K562 (cell line): ENCODE measurements around the gene DCAF16. TPM values are rescaled to one million over a fixed set of nuclear protein-coding genes. Genes with fewer than 3 reads are reported as not detected.
A peak's percentile ranks its signal among the peaks of the same experiment; 100 is the strongest.

ENCODE experiments used
- ATAC-seq: fragments of 200-7000 bp; cut with Tn5 transposase; 3 replicates; pipeline ENCODE4 v1.9.1; 2020; ENCODE audit warnings: moderate library complexity
- BruUV-seq: library from RNA; stranded (reverse); fragments of 400-500 nt; replicated peaks from 2 replicates; lab custom pipeline; 2021; lab: Mats Ljungman, UMichigan
- CTCF ChIA-PET: fragments of 300-600 bp; formaldehyde crosslinking; extraction: SDS; loops from one replicate; lab custom pipeline; 2021; ENCODE audit warnings: low intra/inter-chr PET ratio; lab: Yijun Ruan, JAX
- POLR2A ChIA-PET: fragments of 300-600, 350-650 bp; sonication (Branson Sonifier 250); formaldehyde crosslinking; extraction: SDS; loops from one replicate; lab custom pipeline; 2021; ENCODE audit warnings: antibody characterized with exemption, inconsistent platforms; lab: Yijun Ruan, JAX
- DNase-seq, 4 experiments: peaks; one replicate each; pipeline versions ENCODE4 v3.0.0 to v3.0.0-alpha.2; 2011 to 2018; ENCODE audit warnings: low spot score in 3 of 4, mixed read lengths in 3 of 4; ENCODE audit errors: extremely low read depth in 1 of 4
- FAIRE-seq: peaks from 2 replicates; lab custom pipeline; 2011; peaks lifted over from hg19 to GRCh38; lab: Jason Lieb, UNC
- H2AFZ ChIP-seq: 2 replicates; pipeline ENCODE4 v1.6.0; 2011; ENCODE audit warnings: low read depth, low read length, control low read depth, inconsistent platforms
- H3K27ac ChIP-seq: fragments of 200-600 bp; 3 replicates; pipeline ENCODE4 v1.8.0; 2011; ENCODE audit warnings: low read depth, mild to moderate bottlenecking, control low read depth, inconsistent platforms, low read length, moderate library complexity, mixed read lengths; ENCODE audit errors: extremely low read depth
- H3K27me3 ChIP-seq, 2 experiments: fragments of 300-600 bp in 1 of 2; 2 replicates in 1 of 2; 3 replicates in 1 of 2; pipeline versions ENCODE4 v1.6.0 to v1.8.0; 2011; ENCODE audit warnings: inconsistent platforms in 2 of 2, low read length in 2 of 2, mild to moderate bottlenecking in 1 of 2, mixed read lengths in 1 of 2, moderate library complexity in 1 of 2; ENCODE audit not compliant: control insufficient read depth in 2 of 2, insufficient read depth in 2 of 2
- H3K36me3 ChIP-seq: fragments of 300-600 bp; 3 replicates; pipeline ENCODE4 v1.8.0; 2011; ENCODE audit warnings: mild to moderate bottlenecking, low read length, inconsistent platforms; ENCODE audit not compliant: control insufficient read depth, insufficient read depth
- H3K4me1 ChIP-seq, 2 experiments: fragments of 200-600 bp in 1 of 2; replicated peaks in 1 of 2; 2 replicates in 1 of 2; 3 replicates in 1 of 2; pipeline versions ENCODE4 v1.5.1 to v1.8.0; 2011; ENCODE audit warnings: inconsistent platforms in 2 of 2, low read length in 2 of 2, mild to moderate bottlenecking in 1 of 2, mixed read lengths in 1 of 2, moderate library complexity in 1 of 2; ENCODE audit not compliant: control insufficient read depth in 2 of 2, insufficient read depth in 2 of 2
- H3K4me2 ChIP-seq: 2 replicates; pipeline ENCODE4 v1.6.1; 2011; ENCODE audit warnings: low read length, control low read depth, inconsistent platforms, mixed read lengths; ENCODE audit not compliant: insufficient read depth
- H3K4me3 ChIP-seq: fragments of 200-600 bp; sonication (generic), shearing (Covaris generic); 2 replicates; pipeline ENCODE4 v1.5.1; 2016; ENCODE audit warnings: control low read depth, inconsistent platforms
- H3K79me2 ChIP-seq: fragments of 200-600 bp; 3 replicates; pipeline ENCODE4 v1.8.0; 2011; ENCODE audit warnings: low read length, inconsistent platforms; ENCODE audit not compliant: control insufficient read depth, insufficient read depth
- H3K9ac ChIP-seq, 2 experiments: 2 replicates each; pipeline versions ENCODE4 v1.6.0 to v1.6.1; 2011; ENCODE audit warnings: low read depth in 2 of 2, low read length in 2 of 2, control low read depth in 1 of 2, inconsistent platforms in 1 of 2, mild to moderate bottlenecking in 1 of 2, mixed read lengths in 1 of 2; ENCODE audit not compliant: insufficient read depth in 1 of 2
- H3K9me1 ChIP-seq: one replicate; pipeline ENCODE4 v1.6.0; 2011; ENCODE audit warnings: inconsistent platforms, mild to moderate bottlenecking, low read length, moderate library complexity; ENCODE audit not compliant: control insufficient read depth, insufficient read depth
- H3K9me3 ChIP-seq: replicated peaks from 2 replicates; pipeline ENCODE4 v1.5.1; 2011; ENCODE audit warnings: low read depth, low read length, inconsistent platforms; ENCODE audit not compliant: control insufficient read depth, insufficient read depth
- H4K20me1 ChIP-seq: replicated peaks from 2 replicates; pipeline ENCODE4 v1.6.1; 2011; ENCODE audit warnings: low read length, inconsistent platforms, mixed read lengths; ENCODE audit not compliant: control insufficient read depth, insufficient read depth
- E2F3 ChIP-seq: fragments of 250-450 bp; sonication (Bioruptor Pico); IDR thresholded peaks from 2 replicates; pipeline ENCODE4 v1.4.0; 2020; ENCODE audit warnings: mild to moderate bottlenecking
- E4F1 ChIP-seq: fragments of 250-450 bp; sonication (Bioruptor Pico); IDR thresholded peaks from 2 replicates; pipeline ENCODE4 v1.5.0; 2021; ENCODE audit warnings: mild to moderate bottlenecking, borderline replicate concordance
- ESRRB ChIP-seq: fragments of 250-450 bp; sonication (Bioruptor Pico); IDR thresholded peaks from 2 replicates; pipeline ENCODE4 v1.5.0; 2020; ENCODE audit warnings: mild to moderate bottlenecking, moderate library complexity, borderline replicate concordance
- FOXJ3 ChIP-seq: sonication (generic); formaldehyde crosslinking; IDR thresholded peaks from 2 replicates; pipeline ENCODE4 v1.4.0; 2020; ENCODE audit warnings: mild to moderate bottlenecking, missing genetic modification reagents
- FOXK1 ChIP-seq: sonication (generic); formaldehyde crosslinking; IDR thresholded peaks from 2 replicates; pipeline ENCODE4 v1.8.0; 2022; ENCODE audit warnings: missing genetic modification reagents, mild to moderate bottlenecking, borderline replicate concordance
- L3MBTL2 ChIP-seq: fragments of 450-650 bp; IDR thresholded peaks from 2 replicates; pipeline ENCODE4 v1.6.1; 2016; ENCODE audit warnings: mild to moderate bottlenecking, moderate library complexity
- NCOR1 ChIP-seq: fragments of 450-650 bp; IDR thresholded peaks from 2 replicates; pipeline ENCODE4 v1.6.1; 2016; ENCODE audit warnings: mild to moderate bottlenecking, moderate library complexity
- NELFE ChIP-seq: IDR thresholded peaks from 2 replicates; pipeline ENCODE4 v1.6.1; 2011; ENCODE audit warnings: mild to moderate bottlenecking; ENCODE audit not compliant: insufficient read depth, insufficient read length
- NR2C1 ChIP-seq, 2 experiments: fragments of 450-650 bp; IDR thresholded peaks; 2 replicates each; pipeline ENCODE4 v1.6.1; 2017; ENCODE audit warnings: mild to moderate bottlenecking in 2 of 2, antibody characterized with exemption in 1 of 2, inconsistent platforms in 1 of 2, missing compliant biosample characterization in 1 of 2, missing genetic modification characterization in 1 of 2
- RNF219 ChIP-seq: fragments of 250-450 bp; sonication (Bioruptor Pico); IDR thresholded peaks from 2 replicates; pipeline ENCODE4 v1.5.0; 2022; ENCODE audit warnings: mild to moderate bottlenecking
- SNRNP70 ChIP-seq: fragments of 200-400 bp; formaldehyde crosslinking; optimal IDR thresholded peaks from 2 replicates; pipeline ENCODE3; 2017; ENCODE audit warnings: low read depth, low read length
- SRSF9 ChIP-seq: fragments of 200-400 bp; formaldehyde crosslinking; IDR thresholded peaks from 2 replicates; pipeline ENCODE4 v1.6.1; 2017; ENCODE audit warnings: low read depth, low read length, borderline replicate concordance
- USF1 ChIP-seq: sonication (generic); formaldehyde crosslinking; IDR thresholded peaks from 2 replicates; pipeline ENCODE4 v1.9.0; 2022; ENCODE audit warnings: mild to moderate bottlenecking, missing genetic modification reagents
- ZBTB26 ChIP-seq: fragments of 450-650 bp; formaldehyde crosslinking; IDR thresholded peaks from 2 replicates; pipeline ENCODE4 v1.4.0; 2022; ENCODE audit warnings: missing genetic modification characterization
- ZFPM2 ChIP-seq: fragments of 250-450 bp; sonication (Bioruptor Pico); IDR thresholded peaks from 2 replicates; pipeline ENCODE4 v1.5.1; 2022; ENCODE audit warnings: mild to moderate bottlenecking
- ZNF143 ChIP-seq: sonication (generic); formaldehyde crosslinking; IDR thresholded peaks from 2 replicates; pipeline ENCODE4 v1.9.0; 2022; ENCODE audit warnings: mild to moderate bottlenecking, missing genetic modification reagents
- ZNF232 ChIP-seq: sonication (generic); formaldehyde crosslinking; IDR thresholded peaks from 2 replicates; pipeline ENCODE4 v1.8.0; 2022; ENCODE audit warnings: mild to moderate bottlenecking, missing genetic modification reagents
- ZNF274 ChIP-seq: IDR thresholded peaks from 2 replicates; pipeline ENCODE4 v1.6.1; 2011; ENCODE audit warnings: low read depth, mild to moderate bottlenecking, low read length, moderate library complexity, borderline replicate concordance
- WGBS: fragments of 100-300 bp; shearing (Covaris generic); methylation state at CpG from one replicate; pipeline ENCODE4 v1.1.6; 2016; ENCODE audit warnings: low coverage, mixed read lengths; ENCODE audit not compliant: insufficient coverage; ENCODE audit errors: missing lambda C conversion rate; 5-methylcytosine and 5-hydroxymethylcytosine counted together
- in situ Hi-C: fragments of 300-500 bp; cut with MboI; formaldehyde crosslinking; loops from 4 replicates; pipeline ENCODE4 v1.15.0; 2018; ENCODE audit warnings: inconsistent platforms, mixed read lengths
- intact Hi-C: fragments of 100-400 bp; cut with micrococcal nuclease; formaldehyde crosslinking; loops from 2 replicates; pipeline ENCODE4 v1.14.2; 2022
- polyA plus RNA-seq, 8 experiments: library from polyadenylated mRNA; depleted of rRNA in 4 of 8; stranded (reverse) in 5 of 8; unstranded in 3 of 8; fragments of >200 nt; fragmentation: Nextera tagmentation in 2 of 8; fragmentation: Illumina TruSeq in 1 of 8; extraction: Ambion mirVana in 2 of 8; extraction: Trizol in 1 of 8; gene quantifications; 2 replicates each; pipeline versions ENCODE4 v1.2.1 to v1.2.3, GENCODE V29; 2011 to 2014; ENCODE audit warnings: inconsistent platforms in 1 of 8, missing spikeins in 1 of 8
- total RNA-seq, 7 experiments: library from RNA; depleted of rRNA in 6 of 7; stranded (reverse); fragments of >200 nt in 6 of 7; fragmentation: Illumina TruSeq in 2 of 7; extraction: Trizol in 2 of 7; gene quantifications; 2 replicates each; pipeline versions ENCODE4 v1.2.1 to v1.2.3, GENCODE V29; 2011 to 2021; ENCODE audit warnings: low replicate concordance in 1 of 7

Gene DCAF16
- total and polyA plus RNA-seq, 9 of the 15 experiments (the other 6 are each of a cell fraction or from before 2014, with no cell fraction given) = 20.5 to 82.8 (median 67.8) TPM

GRCh38 chr4:17846266-17846665 lies 35.7 kb upstream of the DCAF16 start:
- Histone ChIP-seq H3K4me1 (no peaks in the 10 kb centered on the region), H4K20me1 (no peaks in the 10 kb centered on the region), H2AFZ (no peak overlapping the region), H3K79me2 (no peaks in the 10 kb centered on the region), H3K9me3 (no peaks in the 10 kb centered on the region), H3K36me3 (peaks cover 58% of the 10 kb centered on the region), H3K27me3 (no peaks in the 10 kb centered on the region), H3K9ac (no peak overlapping the region), H3K4me3 (no peak overlapping the region), H3K9me1 (no peaks in the 10 kb centered on the region), H3K4me2 (no peak overlapping the region), H3K27ac (no peak overlapping the region)
- no peak for FAIRE-seq
- in situ Hi-C loops (no loop called here), intact Hi-C loops (no loop called here)
- 97% methylated on average over 2 of the region's 2 CpGs for WGBS
- no TSS peak for BruUV-seq
- ATAC-seq = peak; percentile 26; the same call in 2 of the 3 replicates
- CTCF ChIA-PET = no interaction called here
- no peak for DNase-seq
- POLR2A ChIA-PET = no interaction called here
- TF ChIP-seq FOXJ3 (CRISPR knock-in tag) (no peak), ZFPM2 (CRISPR knock-in tag) (no peak), L3MBTL2 (no peak), E2F3 (CRISPR knock-in tag) (no peak), E4F1 (no peak), FOXK1 (CRISPR knock-in tag) (no peak), NCOR1 (no peak), ZNF274 (no peak), ZBTB26 (no peak), SNRNP70 (no peak), SRSF9 (no peak), NELFE (no peak), RNF219 (no peak), ZNF143 (CRISPR knock-in tag) (no peak), ZNF232 (CRISPR knock-in tag) (no peak), ESRRB (CRISPR knock-in tag) (no peak), NR2C1 (IDR thresholded peaks at IDR 0.05) (no peak), NR2C1 (tag; IDR thresholded peaks at IDR 0.05) (no peak), USF1 (CRISPR knock-in tag) (no peak)
